ENCODE results near the gene IGSF22.

The IGSF22 gene

DNA sequence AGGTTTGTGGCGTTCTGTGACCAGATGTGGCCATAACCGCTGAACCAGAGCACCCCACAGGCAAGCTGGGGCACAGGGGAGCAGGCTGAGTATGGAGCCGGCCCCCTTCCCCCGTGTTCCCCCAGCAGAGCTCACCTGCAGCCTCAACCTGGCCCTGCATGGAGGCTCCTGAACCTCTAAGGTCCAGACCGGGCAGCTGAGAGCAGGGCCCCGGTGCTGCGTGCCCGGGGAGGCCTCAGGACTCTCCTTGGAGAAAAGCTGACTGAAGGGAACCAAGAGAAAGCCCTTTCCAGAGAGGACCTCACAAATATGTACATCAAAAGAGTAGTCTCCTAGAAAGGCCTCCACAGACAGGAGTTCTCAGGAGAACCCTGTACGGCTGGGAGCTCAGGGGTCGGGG is 17.4 kb upstream of the IGSF22 start:
- no peak for DNase-seq

GRCh38 chr11:18741783-18742182 is 15.8 kb upstream of the IGSF22 start:
- no peak for DNase-seq

- no peak for DNase-seq
Observed at GRCh38 chr11:18739685-18740084, 13.7 kb upstream of the IGSF22 start.

DNA sequence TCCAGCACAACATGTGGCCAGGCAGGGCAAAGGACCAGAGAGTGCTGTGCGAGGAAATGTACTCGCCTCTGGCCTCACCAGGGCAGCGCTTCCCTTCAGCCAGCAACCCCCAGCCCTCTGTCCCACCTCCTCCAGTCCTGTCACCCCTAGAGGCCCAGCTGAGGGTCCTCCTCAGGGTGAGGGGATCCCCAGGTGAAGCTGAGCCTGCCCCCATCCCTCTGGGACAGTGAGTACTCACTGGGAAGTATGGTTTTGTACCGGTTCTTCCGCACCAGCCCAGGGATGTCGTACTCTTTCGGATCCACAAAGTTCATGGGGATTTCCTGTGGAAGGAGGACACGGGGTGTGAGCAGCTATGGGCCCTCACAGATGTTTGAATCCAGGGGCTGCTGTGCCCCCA is 11.7 kb upstream of the IGSF22 start:
- DNase-seq = no peak

DNA sequence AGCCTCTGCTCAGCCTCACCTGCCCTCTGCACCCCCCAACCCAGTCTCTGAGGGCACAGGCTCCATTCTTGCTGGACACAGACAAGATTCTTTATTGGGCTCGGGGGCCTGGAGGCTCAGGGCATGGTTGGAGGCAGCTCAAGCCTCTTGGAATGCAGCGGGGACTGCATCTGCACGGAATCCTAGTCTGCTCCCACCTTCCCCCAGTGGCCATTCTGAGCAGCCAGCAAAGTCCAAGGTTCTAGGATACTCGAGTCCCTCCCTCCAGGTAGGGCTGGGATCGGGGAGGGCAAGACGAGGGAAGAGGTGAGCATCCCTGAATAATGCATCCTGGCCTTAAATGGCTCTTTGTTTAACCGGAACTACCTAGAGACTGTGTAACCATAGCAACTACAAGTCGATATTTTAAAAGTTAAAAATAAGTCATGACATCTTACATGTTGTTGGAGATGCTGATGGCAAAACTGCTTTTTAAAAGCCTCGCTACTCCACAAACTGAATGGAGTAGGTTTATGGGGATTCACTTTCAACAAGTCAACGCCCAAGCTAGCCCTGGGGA is 10.7 kb upstream of the IGSF22 start:
- no peak for DNase-seq

DNA sequence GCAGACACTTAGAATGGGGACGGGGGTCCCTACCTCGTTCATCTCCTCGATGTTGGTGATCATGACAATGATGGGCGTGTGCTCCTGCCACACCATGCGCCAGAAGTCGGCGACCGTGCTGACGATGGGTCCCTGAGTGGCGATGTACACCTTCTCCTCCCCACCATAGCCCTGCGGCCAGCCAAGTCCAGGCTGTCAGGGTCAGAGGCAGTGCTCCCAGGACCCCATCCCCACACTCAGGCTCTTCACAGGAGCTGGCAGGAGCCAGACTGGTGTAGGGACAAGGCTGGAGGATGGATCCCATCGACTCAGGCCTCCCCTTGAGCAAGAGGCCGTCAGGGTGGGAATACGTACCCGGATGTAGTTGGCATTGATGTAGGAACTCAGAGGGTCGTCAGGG is 7.2 kb upstream of the IGSF22 start:
- DNase-seq = no peak

GRCh38 chr11:18731949-18732821 is 6.2 kb upstream of the IGSF22 start:
- DNase-seq = peak; percentile 52

DNA sequence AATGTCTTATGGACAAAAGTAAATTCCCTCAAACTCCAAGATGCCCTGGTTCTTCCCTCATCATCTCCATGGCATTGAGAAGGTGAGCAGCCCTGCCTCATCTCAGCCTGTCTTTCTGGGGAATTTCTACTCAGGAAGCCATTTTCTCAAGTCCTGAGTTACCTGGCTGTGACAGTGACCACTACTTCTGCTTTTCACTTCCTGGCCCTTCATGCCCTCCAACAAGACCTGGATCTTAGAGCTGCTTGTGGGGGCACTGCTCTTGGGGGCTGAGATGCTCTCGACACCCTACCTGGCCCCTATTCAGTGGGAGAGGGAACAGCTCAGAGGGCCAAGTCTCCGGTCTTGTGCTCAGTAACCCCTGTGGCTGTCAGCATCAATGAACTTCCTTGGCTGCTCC is 5.5 kb upstream of the IGSF22 start:
- DNase-seq = no peak

DNA sequence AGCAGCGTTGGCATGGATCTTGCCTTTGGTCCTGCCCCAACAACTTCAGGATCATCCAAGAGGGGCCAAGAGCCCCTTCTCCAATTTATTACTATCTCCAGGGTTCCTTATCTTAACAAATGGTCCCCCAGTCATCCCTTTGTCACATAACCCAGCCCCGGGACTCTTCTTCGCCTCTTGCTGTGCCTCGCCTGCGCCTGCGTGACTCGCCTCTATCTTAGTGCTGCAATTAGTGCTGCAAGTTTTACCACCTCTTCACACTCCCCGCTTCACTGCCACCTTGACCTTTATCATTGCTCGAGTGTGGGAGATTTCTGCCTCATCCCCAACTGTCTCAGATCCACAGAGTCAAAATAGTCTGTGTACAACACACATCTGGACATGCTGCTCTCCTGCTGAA is 4.0 kb upstream of the IGSF22 start:
- DNase-seq = no peak

DNA sequence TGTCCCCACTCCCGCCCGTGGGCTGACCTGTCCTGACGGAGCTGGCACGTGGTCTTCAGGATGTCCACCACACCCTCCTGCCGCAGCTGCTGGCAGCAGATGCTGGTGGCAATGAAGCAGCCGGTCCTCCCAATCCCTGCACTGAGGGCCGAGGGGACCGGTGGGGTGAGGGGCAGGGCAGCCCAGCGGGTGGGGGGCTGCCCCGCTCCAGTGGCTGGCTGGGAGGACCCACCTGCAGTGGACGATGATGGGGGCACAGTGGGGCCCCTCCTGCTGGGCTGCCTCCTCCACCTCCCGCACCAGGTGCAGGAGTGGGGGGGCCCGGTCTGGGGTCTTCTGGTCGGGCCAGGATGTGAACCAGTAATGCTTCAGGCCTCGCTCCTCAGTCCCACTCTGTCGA is 3.4 kb upstream of the IGSF22 start:
- DNase-seq = no peak

GRCh38 chr11:18728658-18729057 is 2.7 kb upstream of the IGSF22 start:
- DNase-seq = no peak

DNA sequence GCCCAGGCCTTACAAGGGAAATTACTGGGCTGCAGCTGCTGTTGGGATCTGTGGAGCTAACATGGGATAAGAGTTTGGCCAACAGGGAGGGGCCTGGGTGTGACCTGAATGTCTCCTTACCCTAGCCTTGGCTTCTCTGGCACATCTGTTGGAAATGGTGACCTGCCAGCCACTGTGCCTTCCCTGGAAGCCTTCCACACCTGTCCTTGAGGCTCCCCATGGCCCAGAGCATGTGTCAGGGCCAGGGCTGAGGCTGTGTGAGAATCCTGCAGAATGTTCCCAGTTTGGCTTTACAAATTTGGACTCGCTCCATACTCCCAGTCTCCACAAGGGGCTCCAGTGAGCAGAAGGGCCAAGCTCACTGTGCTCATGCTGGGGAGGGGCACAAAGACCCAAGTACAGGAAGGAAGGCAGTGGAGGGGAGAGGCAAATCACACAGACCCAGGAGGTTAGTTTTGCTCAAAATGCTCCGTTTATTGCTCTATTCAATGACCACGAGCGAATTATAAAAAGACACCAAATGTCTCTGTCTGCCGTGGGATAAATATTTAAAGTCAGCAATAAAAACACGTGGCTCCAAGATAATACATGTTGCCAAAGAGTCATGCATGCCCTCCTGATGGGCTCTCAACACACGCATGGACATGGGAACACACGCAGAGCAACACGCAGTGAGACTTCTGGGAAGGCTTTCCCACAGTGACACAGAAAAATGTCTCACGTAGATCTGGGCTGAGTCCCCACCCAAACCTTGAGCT is 1.7 kb upstream of the IGSF22 start:
- peak; percentile 42 for DNase-seq

DNA sequence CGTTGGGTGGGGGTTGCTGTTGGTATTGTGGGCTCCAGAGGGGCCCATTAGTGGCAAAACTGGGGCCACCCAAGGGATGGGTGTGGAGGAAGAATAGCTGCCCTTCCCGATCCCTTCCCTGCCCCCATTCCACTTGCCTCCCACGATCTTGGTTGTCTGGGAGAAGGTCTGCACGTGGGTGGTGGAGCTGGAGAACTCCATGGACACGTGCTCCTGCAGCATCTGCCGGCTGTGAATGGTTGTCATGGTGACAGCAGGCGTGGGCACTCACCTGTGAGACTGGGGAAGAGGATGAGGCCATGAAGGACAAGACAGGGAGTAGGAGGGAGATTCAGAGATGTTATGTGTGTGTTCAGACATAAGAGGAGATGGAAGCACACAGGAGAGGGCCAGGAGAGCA is 2.0 kb downstream of the IGSF22 start:
- no peak for DNase-seq

DNA sequence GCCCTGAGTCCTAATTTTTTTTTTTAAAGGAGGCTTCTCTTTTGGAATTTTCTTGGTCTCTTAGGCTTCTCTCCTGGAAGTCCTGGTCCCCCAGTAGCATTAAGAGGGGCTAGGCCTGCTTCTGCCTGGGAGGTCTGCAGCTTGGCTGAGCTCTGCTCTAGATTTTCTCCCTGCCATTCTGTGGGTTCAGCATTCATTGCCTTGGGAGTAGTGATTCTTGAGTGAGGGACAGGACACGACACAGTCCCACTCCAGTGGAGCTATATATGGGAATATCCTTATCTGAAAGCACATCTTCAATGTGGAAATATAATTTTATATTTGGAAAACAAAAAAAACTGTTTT is 3.7 kb downstream of the IGSF22 start:
- DNase-seq = no peak

GRCh38 chr11:18721561-18722292 is 4.3 kb downstream of the IGSF22 start:
- peak; percentile 59 for DNase-seq

DNA sequence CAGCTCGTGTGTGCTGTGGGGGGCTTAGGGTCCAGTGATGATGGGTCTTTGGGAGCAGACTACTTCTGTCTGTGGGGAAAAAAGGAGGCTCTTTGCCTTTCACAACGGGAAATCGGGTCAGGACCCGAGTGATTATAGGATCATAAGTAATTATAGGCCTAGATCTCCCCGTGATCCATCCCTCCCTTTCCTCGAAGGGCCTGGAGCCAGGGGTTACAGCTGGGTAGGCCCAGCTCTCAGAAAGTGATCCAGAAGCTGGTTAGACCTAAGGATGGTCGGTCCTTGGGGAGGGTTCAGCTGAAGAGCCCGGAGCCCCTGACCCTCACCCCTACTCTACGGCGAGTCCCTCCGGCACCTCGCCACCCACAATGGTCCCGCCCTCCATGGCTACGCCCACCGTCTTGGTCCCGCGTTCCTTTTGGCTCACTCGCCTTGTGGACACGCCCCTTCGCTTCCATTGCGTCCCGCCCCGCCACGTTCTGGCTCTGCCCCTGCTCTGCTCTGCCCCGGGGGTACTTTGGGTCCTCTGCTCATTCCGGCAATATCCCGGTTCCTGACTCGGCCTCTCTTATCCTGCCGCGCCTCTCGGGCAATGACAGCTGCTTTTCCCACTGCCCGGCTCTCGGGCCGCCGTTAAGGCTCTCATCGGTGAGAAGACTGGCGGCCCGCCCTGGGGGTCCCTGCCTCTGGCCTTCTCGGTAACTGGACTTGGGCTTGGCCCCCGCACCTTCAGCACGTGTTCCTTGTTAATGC is 5.0 kb downstream of the IGSF22 start:
- DNase-seq = peak; percentile 65

GRCh38 chr11:18720091-18720807 is 5.7 kb downstream of the IGSF22 start:
- DNase-seq = no peak

GRCh38 chr11:18715476-18715875 is 10.5 kb downstream of the IGSF22 start:
- no peak for DNase-seq

- no peak for DNase-seq
Observed at GRCh38 chr11:18714443-18714780, 11.6 kb downstream of the IGSF22 start.

DNA sequence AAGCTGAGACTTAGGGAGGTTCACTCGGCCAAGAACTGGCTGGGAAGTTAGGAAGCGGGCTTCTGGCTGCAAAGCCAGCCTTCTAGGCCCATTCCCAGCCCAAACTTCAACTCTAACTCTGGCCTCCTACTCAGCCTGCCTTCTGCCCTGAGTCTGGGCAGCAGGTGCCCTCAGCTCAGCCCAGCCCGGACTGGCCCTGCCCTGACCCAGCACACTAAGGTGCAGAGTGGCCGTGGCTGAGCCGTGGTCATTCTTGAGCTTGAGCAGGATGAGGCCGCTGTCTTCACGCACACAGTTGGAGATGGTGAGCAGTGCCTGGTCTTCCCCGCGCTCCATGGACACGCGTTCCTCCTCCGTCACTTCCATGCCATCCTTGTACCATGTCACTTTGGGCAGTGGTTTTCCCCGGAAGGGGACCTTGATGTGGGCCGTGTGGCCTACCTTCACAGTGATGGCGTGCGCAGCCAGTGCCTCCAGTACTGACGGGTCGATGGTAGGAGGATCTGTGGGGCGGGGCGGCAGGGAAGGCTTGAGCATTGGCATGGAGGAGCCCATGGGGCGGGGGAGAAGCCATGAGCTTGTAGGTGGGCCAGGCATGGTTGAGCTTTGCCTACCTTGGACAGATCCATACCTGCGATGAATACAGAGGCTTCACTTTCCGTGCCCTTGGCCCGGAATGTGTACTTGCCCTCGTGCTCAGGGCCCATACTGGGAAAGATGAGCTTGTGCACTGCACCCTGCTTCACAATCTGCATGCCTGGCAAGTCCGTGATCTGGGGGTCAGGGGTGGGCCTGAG is 12.1 kb downstream of the IGSF22 start:
- no peak for DNase-seq

DNA sequence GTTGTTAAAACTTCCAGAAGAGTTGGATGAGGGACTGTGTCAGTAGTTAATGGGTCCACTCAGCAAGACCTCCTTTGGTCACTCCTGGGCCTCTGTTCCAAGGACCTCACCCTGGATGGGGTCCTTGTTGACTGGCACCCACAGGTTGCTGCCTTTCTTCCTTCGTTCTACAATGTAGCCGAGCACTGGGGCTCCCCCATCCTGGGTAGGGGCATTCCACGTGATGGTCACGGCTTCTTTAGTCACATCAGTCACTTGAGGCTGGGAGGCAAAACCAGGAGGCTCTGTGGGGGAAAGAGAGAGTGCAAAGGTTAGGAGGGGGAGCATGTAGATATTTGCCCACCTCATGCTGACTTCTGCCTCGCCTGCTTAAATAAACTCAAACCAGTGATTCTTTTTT is 15.4 kb downstream of the IGSF22 start:
- no peak for DNase-seq
